ENCODE data around the gene GADL1.
A peak's percentile ranks its signal among the peaks of the same experiment; 100 is the strongest.

Gene GADL1

GRCh38 chr3:30770387-30770786 is 124.1 kb downstream of the GADL1 start:
- H3K4me3 ChIP-seq (ENCODE audit: low read length): no peak overlapping the region
- no peak for DNase-seq (ENCODE audit: low read depth, low spot score)

- DNase-seq (ENCODE audit: low read depth, low spot score): peak; percentile 71
- no peak overlapping the region for H3K4me3 ChIP-seq (ENCODE audit: low read length)
Observed at GRCh38 chr3:30768703-30769550, 125.5 kb downstream of the GADL1 start.

- DNase-seq (ENCODE audit: low read depth, low spot score): no peak
- no peak overlapping the region for H3K4me3 ChIP-seq (ENCODE audit: low read length)
Observed at GRCh38 chr3:30768046-30768445, 126.4 kb downstream of the GADL1 start.

- H3K4me3 ChIP-seq (ENCODE audit: low read length): no peak overlapping the region
- no peak for DNase-seq (ENCODE audit: low read depth, low spot score)
Observed at GRCh38 chr3:30766522-30766921, 127.9 kb downstream of the GADL1 start.

- DNase-seq (ENCODE audit: low read depth, low spot score): no peak
- H3K4me3 ChIP-seq (ENCODE audit: low read length): no peak overlapping the region
Observed at GRCh38 chr3:30764891-30765290, 129.6 kb downstream of the GADL1 start.

- no peak overlapping the region for H3K4me3 ChIP-seq (ENCODE audit: low read length)
- DNase-seq (ENCODE audit: low read depth, low spot score): no peak
Observed at GRCh38 chr3:30764281-30764680, 130.2 kb downstream of the GADL1 start.

- DNase-seq (ENCODE audit: low read depth, low spot score): no peak
- H3K4me3 ChIP-seq (ENCODE audit: low read length): no peak overlapping the region
Observed at GRCh38 chr3:30761374-30761773, 133.1 kb downstream of the GADL1 start.

GRCh38 chr3:30760737-30761136 is 133.7 kb downstream of the GADL1 start:
- H3K4me3 ChIP-seq (ENCODE audit: low read length): no peak overlapping the region
- DNase-seq (ENCODE audit: low read depth, low spot score): no peak

- DNase-seq (ENCODE audit: low read depth, low spot score): no peak
Observed at GRCh38 chr3:30760040-30760695, 134.3 kb downstream of the GADL1 start.

GRCh38 chr3:30756218-30756617 is 138.2 kb downstream of the GADL1 start:
- DNase-seq (ENCODE audit: low read depth, low spot score): no peak
- no peak overlapping the region for H3K4me3 ChIP-seq (ENCODE audit: low read length)

More at GRCh38 chr3:30760040-30760695, 134.3 kb downstream of the GADL1 start:
- H3K4me3 ChIP-seq (ENCODE audit: low read length): no peak overlapping the region

GRCh38 chr3:30754426-30754825 is 140.0 kb downstream of the GADL1 start:
- no peak for DNase-seq (ENCODE audit: low read depth, low spot score)
- H3K4me3 ChIP-seq (ENCODE audit: low read length): no peak overlapping the region

GRCh38 chr3:30753766-30754165 is 140.7 kb downstream of the GADL1 start:
- no peak for DNase-seq (ENCODE audit: low read depth, low spot score)
- no peak overlapping the region for H3K4me3 ChIP-seq (ENCODE audit: low read length)

- DNase-seq (ENCODE audit: low read depth, low spot score): no peak
- H3K4me3 ChIP-seq (ENCODE audit: low read length): no peak overlapping the region
Observed at GRCh38 chr3:30752970-30753369, 141.5 kb downstream of the GADL1 start.

GRCh38 chr3:30752491-30752890 is 142.0 kb downstream of the GADL1 start:
- no peak for DNase-seq (ENCODE audit: low read depth, low spot score)
- no peak overlapping the region for H3K4me3 ChIP-seq (ENCODE audit: low read length)

GRCh38 chr3:30751610-30752299 is 142.7 kb downstream of the GADL1 start:
- DNase-seq (ENCODE audit: low read depth, low spot score): peak; percentile 43
- H3K4me3 ChIP-seq (ENCODE audit: low read length): no peak overlapping the region

GRCh38 chr3:30750967-30751366 is 143.5 kb downstream of the GADL1 start:
- no peak overlapping the region for H3K4me3 ChIP-seq (ENCODE audit: low read length)
- DNase-seq (ENCODE audit: low read depth, low spot score): no peak

- H3K4me3 ChIP-seq (ENCODE audit: low read length): no peak overlapping the region
- no peak for DNase-seq (ENCODE audit: low read depth, low spot score)
Observed at GRCh38 chr3:30749230-30749629, 145.2 kb downstream of the GADL1 start.

GRCh38 chr3:30747771-30748281 is 146.6 kb downstream of the GADL1 start:
- peak; percentile 28 for DNase-seq (ENCODE audit: low read depth, low spot score)
- H3K4me3 ChIP-seq (ENCODE audit: low read length): no peak overlapping the region

- DNase-seq (ENCODE audit: low read depth, low spot score): no peak
- no peak overlapping the region for H3K4me3 ChIP-seq (ENCODE audit: low read length)
Observed at GRCh38 chr3:30743641-30744317, 150.7 kb downstream of the GADL1 start.
